GM10266 (cell line): Measurements from ENCODE around the gene PPP1R3C.

ENCODE experiments used
- DNase-seq: peaks from one replicate; pipeline ENCODE4 v3.0.0; 2012; ENCODE audit errors: extremely low spot score
- TF ChIP-seq, protein P1 (sequence below): IDR thresholded peaks from 2 replicates; pipeline ENCODE4 v1.5.1; 2012; ENCODE audit warnings: mild to moderate bottlenecking, low read depth; ENCODE audit not compliant: control insufficient read depth, insufficient read depth; ENCODE audit errors: missing control alignments

Gene PPP1R3C

DNA sequence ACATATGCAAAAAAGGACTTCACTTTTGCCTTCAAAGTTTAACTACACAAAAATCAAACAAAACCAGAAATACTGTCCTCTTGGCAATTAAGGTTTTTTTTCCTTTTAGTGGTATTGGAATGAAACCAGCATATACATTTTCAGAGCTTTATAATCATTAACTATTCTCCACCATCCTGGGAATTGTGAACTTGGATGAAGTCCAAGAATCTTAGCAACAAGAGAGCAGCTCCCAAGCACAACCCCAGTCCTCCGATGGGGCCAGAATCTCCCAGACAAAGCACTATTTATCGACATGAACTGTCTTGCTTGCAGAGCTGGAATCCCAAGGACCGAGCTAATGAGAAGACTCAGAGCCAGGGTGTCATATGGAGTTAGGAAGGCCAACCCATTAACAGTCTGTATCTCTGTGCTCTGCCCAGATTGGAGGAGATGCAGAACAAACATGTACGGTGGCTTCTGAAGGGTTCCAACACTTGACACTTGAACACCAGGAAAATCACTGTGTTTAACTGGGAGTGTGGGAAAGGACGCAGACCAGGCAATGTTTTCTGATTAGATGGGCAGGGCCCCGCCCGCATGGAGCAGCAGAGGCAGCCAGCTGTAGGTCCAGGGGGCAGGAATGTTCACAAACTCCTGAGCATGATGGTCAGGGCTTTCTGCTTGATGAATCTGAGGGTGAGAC is 35.5 kb downstream of the PPP1R3C start:
- TF ChIP-seq, protein P1, sequence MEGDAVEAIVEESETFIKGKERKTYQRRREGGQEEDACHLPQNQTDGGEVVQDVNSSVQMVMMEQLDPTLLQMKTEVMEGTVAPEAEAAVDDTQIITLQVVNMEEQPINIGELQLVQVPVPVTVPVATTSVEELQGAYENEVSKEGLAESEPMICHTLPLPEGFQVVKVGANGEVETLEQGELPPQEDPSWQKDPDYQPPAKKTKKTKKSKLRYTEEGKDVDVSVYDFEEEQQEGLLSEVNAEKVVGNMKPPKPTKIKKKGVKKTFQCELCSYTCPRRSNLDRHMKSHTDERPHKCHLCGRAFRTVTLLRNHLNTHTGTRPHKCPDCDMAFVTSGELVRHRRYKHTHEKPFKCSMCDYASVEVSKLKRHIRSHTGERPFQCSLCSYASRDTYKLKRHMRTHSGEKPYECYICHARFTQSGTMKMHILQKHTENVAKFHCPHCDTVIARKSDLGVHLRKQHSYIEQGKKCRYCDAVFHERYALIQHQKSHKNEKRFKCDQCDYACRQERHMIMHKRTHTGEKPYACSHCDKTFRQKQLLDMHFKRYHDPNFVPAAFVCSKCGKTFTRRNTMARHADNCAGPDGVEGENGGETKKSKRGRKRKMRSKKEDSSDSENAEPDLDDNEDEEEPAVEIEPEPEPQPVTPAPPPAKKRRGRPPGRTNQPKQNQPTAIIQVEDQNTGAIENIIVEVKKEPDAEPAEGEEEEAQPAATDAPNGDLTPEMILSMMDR: no peak
- DNase-seq: no peak

DNA sequence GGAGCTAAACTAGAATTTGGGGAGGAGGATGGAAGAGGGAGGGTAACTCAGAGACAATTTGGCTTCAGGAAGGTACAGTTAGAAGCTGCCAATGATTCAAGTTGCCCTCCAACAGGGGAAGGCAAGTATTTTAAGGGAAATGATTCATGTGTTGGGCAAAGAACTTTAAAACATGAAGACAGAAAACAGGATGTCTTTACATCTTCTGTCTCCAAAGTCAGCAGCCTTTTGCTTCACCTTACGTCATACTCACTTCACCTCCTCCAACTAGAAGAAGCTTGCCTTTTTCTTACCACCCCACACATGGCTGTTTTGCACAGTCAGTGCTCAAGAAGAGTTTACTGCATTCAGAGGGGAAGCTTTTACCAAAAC is 36.1 kb downstream of the PPP1R3C start:
- TF ChIP-seq, protein P1: no peak
- DNase-seq: no peak

DNA sequence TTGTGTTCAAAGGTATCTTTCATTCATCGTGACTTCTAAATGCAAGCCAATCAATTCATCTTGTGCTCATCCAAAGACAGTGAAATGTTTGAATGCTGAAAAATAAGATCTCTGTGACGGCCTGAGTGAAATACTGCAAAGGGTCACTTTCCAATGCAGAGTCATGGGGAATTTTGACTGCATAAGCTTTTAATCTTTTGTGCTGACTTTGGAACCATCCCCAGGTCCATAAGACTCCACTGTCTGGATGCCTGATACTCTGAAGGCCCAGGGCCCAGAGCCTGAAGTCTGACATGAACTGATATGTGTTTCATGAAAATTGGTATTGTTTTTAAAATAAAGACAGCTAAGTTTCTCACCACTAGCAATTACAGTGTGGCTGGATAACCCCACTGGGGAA is 39.0 kb downstream of the PPP1R3C start:
- TF ChIP-seq, protein P1: no peak
- no peak for DNase-seq

DNA sequence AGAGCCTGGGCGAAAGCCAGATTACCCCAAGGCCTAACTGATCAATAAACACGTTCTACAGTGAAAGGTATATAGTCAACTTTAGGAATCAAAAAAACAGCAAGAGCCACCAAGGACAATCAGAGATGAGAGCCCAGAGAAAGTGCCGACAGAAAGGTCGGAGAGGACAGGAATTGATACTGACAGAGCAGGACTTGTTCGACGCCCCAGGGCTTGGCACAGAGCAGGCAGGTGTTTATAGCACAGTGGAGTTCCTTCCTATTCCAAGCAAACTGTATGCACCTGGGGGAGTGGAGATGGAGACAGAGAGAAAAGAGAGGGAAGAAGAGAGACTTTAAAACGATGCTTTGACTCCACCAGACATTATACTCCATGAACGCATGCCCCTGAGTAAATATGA is 39.5 kb downstream of the PPP1R3C start:
- TF ChIP-seq, protein P1: no peak
- no peak for DNase-seq

DNA sequence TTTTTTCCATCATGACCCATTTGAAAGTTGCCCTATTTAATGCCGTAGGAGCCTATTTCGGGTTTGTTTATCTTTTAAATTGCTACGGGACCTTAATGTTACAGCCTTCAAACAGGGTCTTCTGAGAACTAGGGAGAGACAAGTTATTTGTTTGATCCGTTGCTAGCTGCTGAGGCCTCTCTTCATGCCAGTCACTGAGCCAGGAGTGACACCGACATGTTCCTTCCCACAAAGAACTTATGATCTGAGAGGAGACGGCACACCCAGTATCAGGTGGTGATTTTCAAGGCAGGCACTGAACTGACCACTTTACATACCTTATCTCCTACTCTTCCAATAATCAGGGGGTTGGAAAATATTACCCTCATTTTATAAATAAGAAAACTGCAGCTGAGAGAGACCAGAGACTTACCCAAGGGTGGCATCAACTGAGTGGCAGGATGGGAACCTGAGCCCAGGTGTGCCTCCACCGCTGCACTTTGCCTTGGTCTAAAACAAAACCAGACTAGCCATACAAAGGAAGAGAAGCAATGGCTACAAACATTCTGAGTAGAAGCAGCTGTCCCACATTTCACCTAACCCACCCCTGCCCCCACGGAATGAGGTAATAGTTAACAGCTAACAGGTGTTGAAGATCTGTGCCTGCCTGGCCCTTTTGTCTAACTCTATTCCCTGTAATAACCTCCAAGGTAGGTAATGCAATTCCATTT is 40.5 kb downstream of the PPP1R3C start:
- TF ChIP-seq, protein P1: no peak
- no peak for DNase-seq

DNA sequence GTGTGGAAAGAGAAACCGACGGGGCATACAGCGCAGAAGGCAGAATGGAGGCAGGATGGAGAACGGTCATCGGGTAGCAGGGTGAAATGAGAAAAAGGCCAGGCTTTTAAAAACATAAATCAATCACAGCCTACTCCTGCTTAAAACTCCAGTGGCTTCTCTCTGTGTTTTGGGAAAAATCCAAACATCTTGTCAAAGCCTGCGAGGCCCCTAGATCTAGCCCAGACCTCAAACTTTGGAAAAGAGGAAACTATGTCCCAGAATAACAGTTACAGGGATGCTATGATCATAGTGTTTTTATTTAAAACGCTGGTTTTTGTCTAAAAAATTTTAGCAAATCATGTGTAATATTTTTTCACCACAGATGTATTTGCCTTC is 41.1 kb downstream of the PPP1R3C start:
- TF ChIP-seq, protein P1: no peak
- no peak for DNase-seq
